Testis (tissue), 2 donors: ENCODE measurements around the gene ZNF232.
"Not testable (repeated sequence)": the region's sequence is repeated elsewhere in the genome, so short reads cannot be mapped to it uniquely, and the experiment has no call there.

ENCODE experiments used
- CTCF ChIP-seq, 3 experiments: fragments of 450-650 bp in 2 of 3; fragments of 200-600 bp in 1 of 3; sonication (generic) in 1 of 3; IDR thresholded peaks; one replicate each; pipeline ENCODE4 v1.5.1; 2016 to 2019; ENCODE audit warnings: antibody characterized with exemption in 3 of 3, mild to moderate bottlenecking in 2 of 3, moderate library complexity in 1 of 3
- POLR2A ChIP-seq: fragments of 450-650 bp; IDR thresholded peaks from one replicate; pipeline ENCODE4 v1.6.1; 2017; ENCODE audit warnings: antibody characterized with exemption, mild to moderate bottlenecking, moderate library complexity

GRCh38 chr17:5137511-5138197 is 26.0 kb upstream of the ZNF232 start:
- TF ChIP-seq CTCF (IDR thresholded peaks at IDR 0.05); POLR2A: not testable (repeated sequence)
